ENCODE measurements around the gene CD99L2. TPM values are rescaled to one million over a fixed set of nuclear protein-coding genes. Genes with fewer than 3 reads are reported as not detected.

The CD99L2 gene, protein sequence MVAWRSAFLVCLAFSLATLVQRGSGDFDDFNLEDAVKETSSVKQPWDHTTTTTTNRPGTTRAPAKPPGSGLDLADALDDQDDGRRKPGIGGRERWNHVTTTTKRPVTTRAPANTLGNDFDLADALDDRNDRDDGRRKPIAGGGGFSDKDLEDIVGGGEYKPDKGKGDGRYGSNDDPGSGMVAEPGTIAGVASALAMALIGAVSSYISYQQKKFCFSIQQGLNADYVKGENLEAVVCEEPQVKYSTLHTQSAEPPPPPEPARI
- total RNA-seq (10 to 100 TPM; 22.3 to 39.6 TPM), polyA plus RNA-seq (10 to 100 TPM; 22.3 to 25.3 TPM)
- long read RNA-seq, donor 1, transcript CD99L2-203 (11 exons, 3,604 nt) = major isoform, 11 of 11 reads
- long read RNA-seq, donor 1, partial matches to known transcripts = 0 of 11 reads
- long read RNA-seq, donor 1, other reads (novel, unspliced or antisense) = 0 of 11 reads
- long read RNA-seq, donor 2 = 0 reads
- long read RNA-seq, donor 3, partial matches to known transcripts = 0 of 6 reads
- long read RNA-seq, donor 3, other reads (novel, unspliced or antisense) = 0 of 6 reads
- long read RNA-seq, donor 4, partial matches to known transcripts = 0 of 2 reads
- long read RNA-seq, donor 4, other reads (novel, unspliced or antisense) = 0 of 2 reads
- long read RNA-seq, donor 5, transcript CD99L2-203 (11 exons, 3,604 nt) = major isoform, 5 of 6 reads
- long read RNA-seq, donor 5, partial matches to known transcripts = 0 of 6 reads
- long read RNA-seq, donor 5, other reads (novel, unspliced or antisense) = 0 of 6 reads

DNA sequence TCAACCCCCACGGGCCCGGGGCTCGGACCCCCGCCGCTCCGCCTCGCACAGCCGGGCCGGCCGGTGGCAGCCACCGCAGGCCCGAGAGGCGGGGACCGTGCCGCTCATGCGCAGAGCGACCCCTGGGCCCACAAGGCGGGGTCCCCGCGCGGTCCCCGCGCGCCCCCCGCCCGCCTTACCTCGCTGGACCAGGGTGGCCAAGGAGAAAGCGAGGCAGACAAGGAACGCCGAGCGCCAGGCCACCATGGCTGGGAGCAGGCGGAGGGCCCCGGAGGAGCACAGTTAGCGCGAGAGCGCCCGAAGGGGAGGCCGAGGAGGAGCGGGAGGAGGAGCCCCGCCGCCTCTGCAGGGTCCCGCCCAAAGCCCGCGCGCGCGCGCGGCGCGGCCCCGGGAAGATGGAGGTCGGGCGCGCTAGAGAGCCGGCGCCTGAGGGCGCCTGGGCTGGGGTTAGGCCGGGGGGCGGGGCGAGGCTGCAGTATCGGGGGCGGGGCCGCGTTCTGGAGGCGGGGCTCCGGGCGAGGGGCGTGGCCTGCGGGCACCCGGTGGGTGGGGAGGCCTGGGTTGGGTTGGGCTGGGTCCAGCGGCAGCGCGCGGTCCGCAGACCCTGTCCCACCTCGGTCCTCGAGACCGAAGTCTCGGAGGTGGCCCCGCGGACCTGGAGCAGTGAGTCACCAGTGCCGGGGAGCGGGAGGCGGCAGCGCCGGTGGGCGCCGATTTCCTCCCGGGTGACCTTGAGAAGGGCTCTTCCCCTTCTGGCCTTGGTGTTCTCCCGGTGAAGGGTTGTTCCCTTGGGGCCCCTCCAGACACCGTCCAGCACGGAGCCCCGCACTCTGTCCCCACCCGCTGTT lies at the start of gene CD99L2:
TSS of gene CD99L2 (minus strand) at position 326 of the 848 bp plus-strand sequence. CDS start at position 246, 80 bp downstream.
- H3K4me3 ChIP-seq = peak within 1 kb of the TSS; percentile 71
- H3K36me3 ChIP-seq (ENCODE audit: control insufficient read depth in 4 of 4, insufficient read depth in 4 of 4, low read length in 4 of 4) = peaks cover 0 to 5% (median 0%) of the 10 kb centered on the region in 4 donors
- no peaks in the 10 kb centered on the region for H3K27me3 ChIP-seq (ENCODE audit: control insufficient read depth in 3 of 3, insufficient read depth in 3 of 3, low read length in 2 of 3)
- WGBS, 2 donors = 0 to 31% methylated on average over 35 to 95 of the region's 95 CpGs
- H3K9me3 ChIP-seq (ENCODE audit: control insufficient read depth in 4 of 4, insufficient read depth in 3 of 4, low read length in 3 of 4) = peaks cover 0 to 6% (median 0%) of the 10 kb centered on the region in 4 donors
- peak within 1 kb of the TSS; percentile 32 to 49 for H3K9ac ChIP-seq (ENCODE audit: insufficient read depth in 1 of 2, low read length in 2 of 2)
- peaks cover 0 to 7% (median 0%) of the 10 kb centered on the region in 5 donors for H3K4me1 ChIP-seq (ENCODE audit: control insufficient read depth in 5 of 5, insufficient read depth in 5 of 5, low read length in 5 of 5)
- ATAC-seq (ENCODE audit: insufficient read depth, low FRiP score) = peak; percentile 95
- TF ChIP-seq, protein P1, sequence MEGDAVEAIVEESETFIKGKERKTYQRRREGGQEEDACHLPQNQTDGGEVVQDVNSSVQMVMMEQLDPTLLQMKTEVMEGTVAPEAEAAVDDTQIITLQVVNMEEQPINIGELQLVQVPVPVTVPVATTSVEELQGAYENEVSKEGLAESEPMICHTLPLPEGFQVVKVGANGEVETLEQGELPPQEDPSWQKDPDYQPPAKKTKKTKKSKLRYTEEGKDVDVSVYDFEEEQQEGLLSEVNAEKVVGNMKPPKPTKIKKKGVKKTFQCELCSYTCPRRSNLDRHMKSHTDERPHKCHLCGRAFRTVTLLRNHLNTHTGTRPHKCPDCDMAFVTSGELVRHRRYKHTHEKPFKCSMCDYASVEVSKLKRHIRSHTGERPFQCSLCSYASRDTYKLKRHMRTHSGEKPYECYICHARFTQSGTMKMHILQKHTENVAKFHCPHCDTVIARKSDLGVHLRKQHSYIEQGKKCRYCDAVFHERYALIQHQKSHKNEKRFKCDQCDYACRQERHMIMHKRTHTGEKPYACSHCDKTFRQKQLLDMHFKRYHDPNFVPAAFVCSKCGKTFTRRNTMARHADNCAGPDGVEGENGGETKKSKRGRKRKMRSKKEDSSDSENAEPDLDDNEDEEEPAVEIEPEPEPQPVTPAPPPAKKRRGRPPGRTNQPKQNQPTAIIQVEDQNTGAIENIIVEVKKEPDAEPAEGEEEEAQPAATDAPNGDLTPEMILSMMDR (IDR thresholded peaks at IDR 0.05; ENCODE audit: control extremely low read depth, extremely low read depth) = no peak
- peak within 1 kb of the TSS; percentile 79 to 90 for H3K27ac ChIP-seq (ENCODE audit: low read depth in 1 of 2, low read length in 1 of 2)
- DNase-seq = peak; percentile 88 to 93 (median 93)

DNA sequence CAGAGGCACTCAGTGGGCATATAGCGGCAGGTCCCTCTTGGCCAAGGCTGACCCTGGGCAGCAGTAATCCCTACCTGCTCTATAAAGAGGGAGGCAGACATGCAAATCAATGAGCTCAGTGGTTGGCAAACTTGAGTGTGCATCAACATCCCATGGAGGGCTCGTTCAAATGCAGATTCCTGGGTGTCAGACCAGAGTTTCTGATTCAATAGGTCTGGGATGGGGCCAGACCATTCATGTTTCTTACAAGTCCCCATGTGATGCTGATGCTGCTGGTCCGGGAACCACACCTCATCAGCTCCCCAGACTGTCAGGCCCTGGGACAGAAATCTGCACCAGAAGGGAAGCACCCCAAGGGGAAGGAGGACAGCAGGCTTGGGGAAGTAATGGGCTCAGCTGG lies 45.8 kb upstream of the CD99L2 start:
- no peak for DNase-seq
- Histone ChIP-seq H3K4me1 (ENCODE audit: control insufficient read depth in 5 of 5, insufficient read depth in 5 of 5, low read length in 5 of 5) (no peaks in the 10 kb centered on the region), H3K27ac (ENCODE audit: low read depth in 1 of 2, low read length in 1 of 2) (no peak overlapping the region), H3K9me3 (ENCODE audit: control insufficient read depth in 4 of 4, insufficient read depth in 3 of 4, low read length in 3 of 4) (peaks cover 0 to 1% (median 0%) of the 10 kb centered on the region in 4 donors), H3K36me3 (ENCODE audit: control insufficient read depth in 4 of 4, insufficient read depth in 4 of 4, low read length in 4 of 4) (no peaks in the 10 kb centered on the region), H3K4me3 (no peak overlapping the region), H3K27me3 (ENCODE audit: control insufficient read depth in 3 of 3, insufficient read depth in 3 of 3, low read length in 2 of 3) (peaks cover 0 to 5% (median 0%) of the 10 kb centered on the region in 3 donors), H3K9ac (ENCODE audit: insufficient read depth in 1 of 2, low read length in 2 of 2) (no peak overlapping the region)
- TF ChIP-seq, protein P1 (IDR thresholded peaks at IDR 0.05; ENCODE audit: control extremely low read depth, extremely low read depth) = no peak
- no peak for ATAC-seq (ENCODE audit: insufficient read depth, low FRiP score)
- 67 to 73% methylated on average over 3 of the region's 3 CpGs for WGBS, 2 donors

DNA sequence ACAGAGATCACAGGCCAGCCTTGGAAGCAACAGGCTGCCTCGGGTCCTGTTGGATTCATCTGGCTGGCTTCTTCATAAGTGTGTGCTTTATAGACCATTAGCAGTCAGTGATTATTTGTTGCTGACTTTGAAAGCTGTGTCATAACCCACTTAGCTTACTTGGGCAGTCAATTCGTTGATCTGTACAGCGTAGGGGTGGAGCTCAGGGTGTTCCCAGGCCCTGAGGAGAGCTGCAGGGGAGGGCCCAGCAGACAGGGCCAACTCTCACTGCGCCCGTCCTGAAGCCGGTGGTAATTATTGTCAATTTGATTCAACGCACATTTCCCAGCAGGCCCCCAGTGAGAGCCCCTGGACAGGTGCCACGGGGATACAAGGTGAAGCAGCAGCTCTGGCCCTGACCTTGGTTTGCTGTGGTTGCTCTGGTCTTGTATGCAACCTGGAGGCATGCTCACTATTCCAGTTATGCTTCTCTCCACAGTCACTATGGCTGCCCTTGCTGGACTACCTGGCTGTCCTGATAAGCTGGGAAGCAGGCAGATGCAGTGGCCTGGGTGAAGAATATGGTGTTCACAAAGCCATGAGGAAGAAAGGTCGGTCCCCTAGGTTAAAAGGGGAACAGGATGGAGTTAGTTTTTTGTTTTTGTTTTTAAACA lies 44.6 kb upstream of the CD99L2 start:
- no peak overlapping the region for H3K9ac ChIP-seq (ENCODE audit: insufficient read depth in 1 of 2, low read length in 2 of 2)
- H3K27ac ChIP-seq (ENCODE audit: low read depth in 1 of 2, low read length in 1 of 2) = no peak overlapping the region
- H3K36me3 ChIP-seq (ENCODE audit: control insufficient read depth in 4 of 4, insufficient read depth in 4 of 4, low read length in 4 of 4) = no peaks in the 10 kb centered on the region
- H3K4me1 ChIP-seq (ENCODE audit: control insufficient read depth in 5 of 5, insufficient read depth in 5 of 5, low read length in 5 of 5) = no peaks in the 10 kb centered on the region
- H3K27me3 ChIP-seq (ENCODE audit: control insufficient read depth in 3 of 3, insufficient read depth in 3 of 3, low read length in 2 of 3) = peaks cover 0 to 5% (median 0%) of the 10 kb centered on the region in 3 donors
- no peak overlapping the region for H3K4me3 ChIP-seq
- TF ChIP-seq, protein P1 (IDR thresholded peaks at IDR 0.05; ENCODE audit: control extremely low read depth, extremely low read depth) = no peak
- ATAC-seq (ENCODE audit: insufficient read depth, low FRiP score) (no peak), DNase-seq (no peak)
- WGBS, 2 donors = 68 to 86% methylated on average over 9 of the region's 9 CpGs
- peaks cover 0 to 1% (median 0%) of the 10 kb centered on the region in 4 donors for H3K9me3 ChIP-seq (ENCODE audit: control insufficient read depth in 4 of 4, insufficient read depth in 3 of 4, low read length in 3 of 4)

Data from lung (tissue), 16 donors.